Glomerular visceral epithelial cell (primary cell): ENCODE data around the gene ZNF415.
"Not testable (repeated sequence)": the region's sequence is repeated elsewhere in the genome, so short reads cannot be mapped to it uniquely, and the experiment has no call there.

Experiments
- DNase-seq: peaks from one replicate; pipeline ENCODE4 v3.0.0-alpha.2; 2016; ENCODE audit errors: extremely low spot score

ZNF415 gene

DNA sequence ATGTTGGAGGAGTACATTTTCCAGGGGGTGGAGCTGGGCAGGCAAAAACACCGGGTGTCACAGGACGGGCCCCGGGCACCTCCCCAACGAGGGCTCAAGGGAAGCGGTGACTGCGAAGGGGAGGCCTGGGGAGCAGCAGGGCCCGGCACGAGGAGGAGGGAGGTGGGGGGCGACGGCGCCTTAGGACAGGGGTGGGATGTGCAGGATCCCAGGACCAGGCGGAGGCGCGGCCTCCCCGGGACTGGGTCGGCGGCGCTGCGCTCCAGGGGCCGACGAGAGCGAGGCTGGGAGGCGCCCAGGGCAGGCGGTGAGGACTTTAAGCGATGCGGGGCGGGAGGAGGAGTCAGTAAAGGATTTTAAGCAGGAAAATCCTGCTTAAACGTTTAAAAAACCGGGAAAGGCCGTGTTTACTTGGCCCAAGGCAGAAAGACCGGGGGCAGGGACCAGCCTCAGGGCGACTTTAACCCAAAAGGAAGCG lies 29.9 kb downstream of the ZNF415 start:
- peak; percentile 37 for DNase-seq

DNA sequence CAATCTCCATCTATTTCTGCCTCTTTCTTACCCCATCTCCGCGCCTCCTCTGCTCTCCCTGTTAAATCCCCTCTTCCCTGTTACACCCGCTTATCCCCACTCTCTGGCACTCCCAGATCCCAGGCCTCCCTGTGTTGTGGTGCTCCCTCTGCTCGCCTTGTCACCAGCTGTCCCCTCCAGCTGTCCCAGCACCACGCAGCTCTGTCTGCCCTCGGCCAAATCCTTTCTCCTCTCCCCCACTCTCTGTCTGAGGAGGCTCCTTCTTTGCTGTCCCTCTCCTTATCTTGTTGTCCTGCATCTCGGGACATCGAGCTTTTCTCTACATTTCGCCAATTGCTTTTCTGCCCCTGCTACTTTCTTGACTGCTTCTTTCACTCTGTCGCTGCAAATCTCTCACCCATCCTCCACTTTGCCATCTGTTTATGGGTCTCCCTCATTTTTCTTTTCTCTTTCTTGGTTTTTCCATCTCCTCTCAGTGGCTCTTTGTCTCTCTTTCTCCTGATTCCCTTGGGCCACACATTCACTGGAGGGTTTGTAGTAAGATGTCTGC lies 30.4 kb downstream of the ZNF415 start:
- DNase-seq, result no peak

DNA sequence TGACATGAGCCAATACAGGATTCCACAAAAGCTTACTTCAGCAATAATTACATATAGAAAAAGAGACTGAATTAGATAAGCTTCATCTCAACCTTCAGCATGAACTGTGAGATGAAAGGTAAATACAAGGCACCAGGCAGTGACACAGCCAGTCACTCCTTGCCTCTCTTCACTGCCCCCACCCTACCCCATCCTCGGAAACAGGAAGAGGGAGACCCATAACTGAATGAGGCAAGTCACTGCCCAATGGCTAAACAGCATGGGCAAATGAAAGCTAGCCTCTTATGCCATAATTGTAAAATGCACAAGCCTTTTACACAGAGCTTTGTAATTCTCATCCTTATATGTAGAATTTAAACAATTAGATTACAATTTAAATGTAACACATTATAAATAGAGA lies 31.2 kb downstream of the ZNF415 start:
- no peak for DNase-seq

DNA sequence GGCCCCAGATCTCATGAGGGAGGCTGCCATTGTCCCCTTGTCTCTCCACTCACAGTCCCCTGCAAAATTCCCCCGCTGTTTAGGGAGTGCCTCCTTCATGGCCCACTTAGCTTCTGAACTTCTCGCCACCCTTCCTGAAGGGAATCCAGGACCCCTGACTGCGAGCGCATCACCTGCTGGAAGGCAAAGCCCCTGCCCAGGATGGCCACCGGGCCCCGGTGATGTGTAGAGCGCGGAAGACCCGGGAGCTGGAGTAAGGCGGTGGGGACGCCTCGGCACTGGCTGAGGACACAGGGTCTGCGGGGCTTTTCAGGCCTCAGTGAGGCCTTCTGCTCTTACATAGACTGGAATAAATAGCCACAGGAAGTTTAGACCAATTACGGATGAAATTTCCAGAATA lies 34.1 kb downstream of the ZNF415 start:
- not testable (repeated sequence) for DNase-seq

DNA sequence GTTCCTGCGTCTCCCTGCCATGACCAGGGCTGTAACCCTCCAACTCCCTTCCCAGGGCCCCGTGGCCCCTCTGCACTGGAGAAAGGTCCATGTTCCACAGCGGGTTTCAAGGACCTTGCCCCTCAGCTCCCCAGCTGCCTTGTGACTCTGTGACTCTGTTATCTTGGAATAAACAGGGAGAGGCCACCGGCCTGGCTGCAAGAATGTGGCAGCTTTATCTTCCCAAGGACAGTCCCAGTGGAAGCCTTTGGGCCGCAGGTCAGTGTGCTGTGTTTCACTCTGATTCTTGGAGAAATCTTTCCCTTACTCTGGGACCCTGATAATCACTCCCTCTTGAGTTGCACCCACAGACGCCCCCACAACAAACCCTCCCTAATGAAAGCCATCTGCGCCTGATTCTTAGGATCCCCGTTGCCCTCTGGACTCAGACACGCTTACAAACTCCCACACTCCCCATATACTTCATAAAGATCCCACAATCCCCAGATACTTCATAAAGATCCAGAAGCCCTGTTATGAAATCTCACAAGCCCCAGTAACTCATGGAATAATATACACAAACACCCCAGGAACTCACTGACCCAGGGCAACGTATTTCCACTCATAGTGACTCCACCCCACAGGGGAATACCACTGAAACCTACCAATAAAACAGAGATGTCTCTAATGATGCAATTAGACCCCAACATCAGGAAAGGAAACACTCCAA lies 35.6 kb downstream of the ZNF415 start:
- not testable (repeated sequence) for DNase-seq

DNA sequence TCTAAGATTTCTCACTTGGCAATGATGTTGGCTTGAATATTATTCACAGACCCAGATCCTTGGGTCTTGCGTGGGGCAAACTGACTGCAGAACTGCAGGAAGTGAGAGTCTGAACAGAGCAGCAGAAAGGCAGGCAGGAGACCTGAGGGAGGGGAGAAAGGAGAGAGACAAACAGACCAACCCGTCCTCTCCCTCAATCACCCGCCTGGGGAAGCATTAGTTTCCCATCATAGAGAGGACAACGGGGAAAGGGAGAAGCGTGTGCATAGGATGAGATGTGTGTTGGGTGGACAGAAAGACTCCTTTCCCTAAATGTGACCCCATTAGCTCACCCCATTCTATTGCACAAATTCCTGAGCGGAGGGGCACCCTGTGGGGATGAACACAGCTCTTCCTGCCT lies 36.1 kb downstream of the ZNF415 start:
- not testable (repeated sequence) for DNase-seq

DNA sequence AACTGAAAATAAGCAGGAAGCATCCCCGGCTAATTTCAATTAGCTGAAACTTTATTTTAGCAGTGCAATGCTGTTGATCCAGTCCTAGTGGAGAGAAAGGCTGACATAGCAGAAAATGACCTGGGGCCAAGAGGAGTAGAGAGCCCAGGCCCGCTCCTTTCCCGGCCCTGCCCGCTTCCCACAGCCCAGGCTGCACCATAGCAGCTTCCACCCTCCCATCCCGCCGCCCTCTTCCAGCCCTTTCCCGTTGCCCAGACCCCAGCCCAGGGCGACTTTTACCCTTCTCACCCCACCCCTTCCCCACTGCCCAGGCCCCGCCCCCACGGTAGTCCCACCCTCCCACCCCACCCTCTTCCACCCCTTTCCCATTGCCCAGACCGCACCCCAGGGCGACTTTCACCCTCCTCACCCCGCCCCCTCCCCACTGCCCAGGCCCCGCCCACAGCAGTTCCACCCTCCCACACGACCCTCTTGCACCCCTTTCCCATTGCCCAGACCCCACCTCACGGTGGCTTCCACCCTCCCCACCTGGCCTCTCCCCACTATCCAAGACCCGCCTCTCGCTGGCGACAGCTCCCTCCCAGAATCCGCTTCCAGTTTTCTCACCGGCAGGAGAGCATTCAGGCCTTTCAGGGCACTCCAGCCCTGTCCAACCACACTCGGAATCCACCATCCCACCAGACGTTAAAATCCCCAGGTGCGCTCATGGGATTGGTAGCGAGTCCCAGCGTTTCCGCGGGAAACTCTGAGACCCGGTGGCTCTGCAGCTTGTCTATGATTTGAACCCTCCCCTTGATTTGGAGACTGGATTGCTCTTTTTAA lies 37.7 kb downstream of the ZNF415 start:
- DNase-seq, result no peak

DNA sequence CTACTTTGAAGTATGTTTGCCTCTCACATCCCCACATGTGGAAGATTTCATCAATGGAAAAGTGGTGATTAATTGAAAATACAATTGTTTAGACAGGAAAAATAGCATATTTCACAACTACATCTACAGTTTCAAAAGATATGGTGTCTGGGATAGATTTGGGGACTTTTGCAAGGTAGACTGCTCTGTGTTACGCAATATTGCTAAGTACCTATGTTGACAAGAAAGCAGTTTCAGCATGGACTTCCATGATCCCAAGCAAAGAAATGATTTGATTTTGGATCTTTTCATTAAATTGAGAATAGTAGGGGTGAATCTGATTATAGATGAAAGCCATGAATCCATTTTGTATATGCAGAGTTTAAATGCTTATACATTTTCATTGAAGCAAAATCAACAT lies 40.0 kb downstream of the ZNF415 start:
- no peak for DNase-seq

DNA sequence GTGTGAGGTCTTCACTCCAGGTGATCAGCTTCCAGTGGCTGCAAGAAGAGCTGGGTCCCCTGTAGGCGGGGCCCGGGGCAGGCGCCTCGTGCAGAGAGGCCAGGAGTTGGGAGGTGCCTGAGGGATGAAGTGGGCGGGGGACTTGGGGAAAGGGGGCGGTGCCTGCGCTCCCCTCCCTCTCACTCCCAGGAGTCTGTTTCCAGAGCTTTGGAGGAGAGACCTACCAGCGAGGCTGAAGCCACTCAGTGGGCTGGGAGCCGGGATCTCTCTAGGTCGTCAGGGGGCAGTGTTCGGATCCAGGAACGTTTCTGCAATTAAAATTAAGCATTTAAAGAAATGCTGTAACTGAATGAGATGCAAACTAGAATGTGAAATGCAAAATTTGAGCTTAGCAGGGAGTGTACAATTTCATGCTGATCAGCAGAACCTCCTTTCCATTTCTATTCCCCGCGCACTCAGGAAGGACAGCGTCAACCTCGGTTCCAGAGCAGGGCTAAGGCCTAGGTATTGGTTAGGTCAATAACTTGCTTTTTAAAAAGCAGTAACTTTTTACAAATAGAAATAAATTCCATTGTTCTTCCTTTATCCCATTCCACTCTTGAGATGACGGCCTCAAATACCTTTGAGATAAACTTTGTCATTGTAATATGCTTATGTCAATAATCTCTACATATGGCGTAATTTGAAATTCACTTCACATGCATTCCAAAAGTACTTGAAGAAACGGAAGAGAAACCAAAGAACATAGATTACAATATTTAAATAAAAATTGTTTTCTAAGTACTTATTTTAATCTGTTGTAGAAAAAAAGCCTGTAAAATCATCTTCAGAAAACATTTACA lies 41.1 kb downstream of the ZNF415 start:
- DNase-seq, result no peak

DNA sequence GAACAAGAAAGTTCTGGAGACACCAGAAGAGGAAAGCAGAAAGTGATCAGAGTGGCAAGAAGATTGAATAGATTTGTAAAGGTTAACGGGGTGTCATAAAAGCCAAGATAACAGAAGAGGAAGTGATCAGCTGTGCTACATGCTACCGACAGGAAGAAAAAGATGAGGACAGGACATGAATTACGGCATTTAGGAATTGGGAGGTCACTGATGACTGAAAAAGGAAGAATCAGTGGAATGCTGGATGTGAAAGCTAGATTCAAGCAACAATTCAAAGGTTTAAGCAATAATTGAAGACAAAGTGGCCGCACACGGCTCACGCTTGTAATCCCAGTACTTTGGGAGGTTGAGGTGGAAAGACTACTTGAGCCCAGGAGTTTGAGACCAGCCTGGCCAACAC lies 44.6 kb downstream of the ZNF415 start:
- no peak for DNase-seq

DNA sequence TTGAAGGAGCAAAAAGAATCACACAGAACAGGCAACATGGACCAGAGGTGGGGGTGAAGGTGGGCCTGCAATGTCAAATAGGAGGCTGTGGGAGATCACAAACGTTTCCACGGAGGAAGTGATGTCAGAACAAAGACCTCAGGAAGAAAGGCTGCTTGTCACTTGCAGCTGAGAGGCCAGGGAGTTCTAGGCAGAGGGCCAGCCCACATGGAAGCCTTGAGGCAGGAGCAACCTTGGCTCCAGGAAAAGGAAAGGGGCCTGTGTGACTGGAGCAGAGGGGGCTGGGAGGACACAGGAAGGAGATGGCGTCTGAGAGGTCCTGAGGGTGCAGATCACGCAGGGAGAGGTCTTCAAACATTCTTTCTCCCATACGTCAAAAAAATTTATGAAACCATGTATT lies 45.8 kb downstream of the ZNF415 start:
- DNase-seq, result no peak

DNA sequence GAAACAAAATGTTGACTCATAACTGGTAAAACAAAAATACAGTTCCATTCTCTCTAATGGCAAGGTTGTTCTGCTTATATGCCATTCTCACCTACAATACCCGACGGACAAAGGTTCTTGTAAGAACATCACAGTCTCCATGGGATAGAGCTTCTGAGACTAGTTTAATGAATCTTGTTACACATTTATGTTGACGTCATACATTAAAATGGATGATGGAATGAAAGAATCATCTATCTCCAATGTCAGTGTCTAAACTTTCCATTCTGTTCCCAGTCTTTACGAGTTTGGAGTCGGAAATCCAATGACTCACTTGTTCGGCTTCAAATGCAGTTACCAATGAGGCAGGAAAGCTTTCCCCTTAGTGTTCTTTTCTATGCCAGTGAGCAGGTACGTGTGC lies 47.2 kb downstream of the ZNF415 start:
- DNase-seq, result no peak

DNA sequence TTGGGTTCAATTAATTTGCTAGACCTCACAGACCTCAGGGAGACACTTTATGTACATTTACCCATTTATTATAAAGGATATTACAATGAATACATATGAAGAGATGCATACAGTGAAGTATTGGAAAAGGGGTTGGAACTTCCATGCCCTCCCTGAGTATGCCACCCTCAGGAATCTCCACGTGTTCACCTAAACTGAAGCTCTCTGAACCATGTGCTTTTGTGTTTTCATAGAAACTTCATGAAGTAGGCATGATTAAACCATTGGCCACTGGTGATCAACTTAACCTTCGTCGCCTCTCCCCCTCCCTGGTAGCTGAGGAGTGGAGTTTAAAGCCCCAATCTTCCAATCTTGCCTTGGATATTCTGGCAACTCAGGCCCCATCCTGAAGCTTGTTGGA lies 49.8 kb downstream of the ZNF415 start:
- DNase-seq, result no peak

DNA sequence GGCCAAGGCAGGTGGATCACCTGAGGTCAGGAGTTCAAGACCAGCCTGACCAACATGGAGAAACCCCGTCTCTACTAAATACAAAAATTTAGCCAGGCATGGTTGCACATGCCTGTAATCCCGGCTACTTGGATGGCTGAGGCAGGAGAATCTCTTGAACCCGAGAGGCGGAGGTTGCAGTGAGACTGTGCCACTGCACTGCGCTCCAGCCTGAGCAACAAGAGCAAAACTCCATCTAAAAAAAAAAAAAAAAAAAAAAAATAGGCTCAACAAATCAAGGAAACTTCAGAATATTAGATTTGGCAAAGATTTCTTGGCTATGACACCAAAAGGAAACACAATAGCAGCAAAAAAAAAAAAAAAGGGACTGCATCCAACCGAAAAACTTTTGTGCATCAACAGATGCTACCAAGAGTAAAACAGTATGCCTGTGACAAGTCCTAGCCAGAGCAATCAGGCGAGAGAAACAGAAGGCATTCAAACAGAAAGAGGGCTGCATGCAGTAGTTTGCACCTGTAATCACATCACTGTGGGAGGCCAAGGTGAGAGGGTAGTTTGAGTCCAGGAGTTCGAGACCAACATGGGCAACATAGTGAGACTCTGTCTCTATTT lies 53.3 kb downstream of the ZNF415 start:
- no peak for DNase-seq

DNA sequence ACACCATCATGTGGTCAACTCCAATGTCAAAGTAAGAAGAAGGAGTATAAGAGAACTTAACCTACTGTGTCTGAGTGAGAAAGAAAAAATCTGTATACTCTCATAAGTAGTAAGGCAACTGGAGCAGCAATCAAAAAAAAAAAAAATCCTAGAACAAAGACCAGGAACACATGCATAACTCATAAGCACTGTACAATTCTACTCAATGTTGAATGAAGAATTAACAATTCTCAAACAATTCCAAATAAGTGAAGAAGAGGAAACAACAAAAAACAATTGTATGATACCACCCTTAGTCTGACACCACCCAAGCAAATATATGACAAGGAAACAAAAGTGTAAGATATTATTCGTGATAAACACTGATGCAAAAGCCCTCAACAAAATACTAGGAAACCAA lies 54.0 kb downstream of the ZNF415 start:
- no peak for DNase-seq

DNA sequence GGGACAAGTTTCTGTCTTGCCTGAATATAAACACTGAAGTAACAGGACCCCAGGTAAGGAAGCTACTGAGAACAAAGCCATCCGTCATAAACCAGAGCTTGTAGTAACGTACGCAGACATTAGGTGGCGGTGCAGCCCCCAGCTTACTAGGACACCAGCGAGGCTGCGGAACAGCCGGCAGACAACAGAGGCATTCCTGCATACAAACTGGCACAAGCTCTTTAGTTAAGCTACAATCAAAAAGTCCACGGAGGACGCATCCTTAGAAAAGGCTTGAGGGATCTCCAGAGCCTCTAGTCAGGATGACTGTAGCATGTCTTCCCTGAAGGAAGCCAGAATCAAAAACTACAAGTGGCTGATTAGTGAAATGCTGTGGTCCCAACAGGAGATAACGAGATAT lies 55.7 kb downstream of the ZNF415 start:
- DNase-seq, result no peak

DNA sequence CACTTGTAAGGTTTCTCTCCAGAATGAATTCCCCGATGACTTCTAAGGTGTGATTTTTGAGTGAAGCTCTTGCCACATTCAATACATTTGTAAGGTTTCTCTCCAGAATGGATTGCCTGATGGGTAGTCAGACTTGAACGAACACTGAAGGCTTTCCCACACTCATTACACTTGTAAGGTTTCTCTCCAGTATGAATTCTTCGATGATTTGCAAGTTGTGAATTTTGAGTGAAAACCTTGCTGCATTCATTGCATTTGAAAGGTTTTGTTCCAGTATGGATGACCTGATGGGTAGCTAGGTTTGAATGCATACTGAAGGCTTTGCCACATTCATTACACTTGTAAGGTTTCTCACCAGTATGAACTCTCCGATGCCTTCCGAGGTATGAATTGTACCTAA lies 63.9 kb downstream of the ZNF415 start:
- no peak for DNase-seq

DNA sequence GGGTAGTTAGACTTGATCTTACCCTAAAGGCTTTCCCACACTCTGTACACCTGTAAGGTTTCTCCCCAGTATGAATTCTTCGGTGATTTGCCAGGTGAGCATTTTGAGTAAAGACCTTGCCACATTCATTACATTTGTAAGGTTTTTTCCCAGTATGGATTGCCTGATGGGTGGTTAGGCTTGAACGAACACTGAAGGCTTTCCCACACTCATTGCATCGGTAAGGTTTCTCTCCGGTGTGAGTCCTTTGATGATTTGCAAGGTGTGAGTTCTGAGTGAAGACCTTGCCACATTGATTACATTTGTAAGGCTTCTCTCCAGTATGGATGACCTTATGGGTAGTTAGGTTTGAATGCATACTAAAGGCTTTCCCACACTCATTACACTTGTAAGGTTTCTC lies 64.5 kb downstream of the ZNF415 start:
- no peak for DNase-seq

DNA sequence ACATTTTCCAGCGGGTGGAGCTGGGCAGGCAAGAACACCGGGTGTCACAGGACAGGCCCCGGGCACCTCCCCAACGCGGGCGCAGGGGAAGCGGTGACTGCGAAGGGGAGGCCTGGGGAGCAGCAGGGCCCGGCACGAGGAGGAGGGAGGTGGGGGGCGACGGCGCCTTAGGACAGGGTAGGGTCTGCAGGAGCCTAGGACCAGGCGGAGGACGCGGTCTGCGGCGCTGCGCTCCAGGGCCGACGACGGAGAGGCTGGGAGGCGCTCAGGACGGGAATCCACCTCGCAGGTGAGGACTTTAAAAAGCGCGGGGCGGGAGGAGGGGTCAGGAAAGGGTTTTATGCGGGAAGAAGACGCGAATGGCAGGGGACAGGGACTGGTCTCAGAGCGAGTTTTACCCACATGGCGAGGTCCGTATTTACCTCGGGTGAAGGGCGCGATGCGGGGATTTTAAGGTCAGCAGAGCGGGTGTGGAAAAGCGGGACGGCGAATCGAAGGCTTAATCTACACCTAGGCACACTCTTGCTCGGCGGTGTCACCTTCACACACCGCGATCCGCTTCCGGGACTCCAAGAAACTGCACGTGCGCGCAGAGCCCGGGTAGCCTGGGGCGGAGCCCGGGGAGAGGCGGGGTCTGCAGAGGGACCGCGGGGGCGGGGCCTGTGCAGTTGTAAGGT lies 74.7 kb downstream of the ZNF415 start:
- DNase-seq, result no peak
